A549 treated with AZD2906 at 1 μM for 4 hours (cell line): Measurements from ENCODE around the gene INTS15. TPM values are rescaled to one million over a fixed set of nuclear protein-coding genes. Genes with fewer than 3 reads are reported as not detected.

Experiments
- total RNA-seq: library from RNA; stranded (reverse); fragments of 200-300 nt; extraction: Qiagen RNA extraction; gene quantifications from 5 replicates; pipeline ENCODE4 v1.2.3, GENCODE V29; 2022

Gene INTS15
- total RNA-seq: 22.4 to 26.7 TPM (median 24.8 TPM) in 5 replicates

GRCh38 chr7:6589829-6590644, at the start of gene INTS15:
Gene INTS15 (plus strand): TSS chr7:6590021. CDS start chr7:6590284, 263 bp downstream.

DNA sequence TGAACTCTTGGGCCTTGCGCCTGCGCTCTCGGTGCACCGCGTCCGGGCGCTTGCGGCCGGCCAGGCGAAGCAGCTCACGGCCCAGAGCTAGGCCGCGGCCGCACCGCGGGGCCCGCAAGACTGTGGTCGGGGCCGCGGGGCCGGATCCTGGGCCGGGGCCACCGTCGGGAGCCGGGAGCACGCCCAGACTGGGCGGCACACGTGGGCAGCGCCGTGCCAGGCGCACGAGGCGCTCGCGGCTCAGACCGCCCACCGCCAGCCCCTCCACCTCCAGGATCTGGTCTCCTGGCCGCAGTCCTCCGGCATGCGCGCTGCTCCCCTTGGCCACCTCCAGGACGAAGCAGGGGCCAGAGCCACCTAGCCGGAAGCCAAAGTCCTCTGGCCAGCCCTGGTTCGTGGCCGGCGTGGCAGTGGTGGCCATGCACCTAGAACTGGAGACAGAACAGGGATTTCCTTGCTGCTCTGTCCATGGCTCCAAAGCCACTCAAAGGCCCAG, 38.8 kb upstream of the INTS15 start, which contains the start of gene GRID2IP:
GRID2IP (minus strand) TSS at position 446 of the 496 bp plus-strand sequence; CDS start at position 421, 25 bp downstream.

GRCh38 chr7:6577369-6578113, 12.3 kb upstream of the INTS15 start, which contains the start of gene ZDHHC4:
Gene ZDHHC4 (plus strand): TSS chr7:6577454. CDS start chr7:6580562, 3,108 bp downstream.

DNA sequence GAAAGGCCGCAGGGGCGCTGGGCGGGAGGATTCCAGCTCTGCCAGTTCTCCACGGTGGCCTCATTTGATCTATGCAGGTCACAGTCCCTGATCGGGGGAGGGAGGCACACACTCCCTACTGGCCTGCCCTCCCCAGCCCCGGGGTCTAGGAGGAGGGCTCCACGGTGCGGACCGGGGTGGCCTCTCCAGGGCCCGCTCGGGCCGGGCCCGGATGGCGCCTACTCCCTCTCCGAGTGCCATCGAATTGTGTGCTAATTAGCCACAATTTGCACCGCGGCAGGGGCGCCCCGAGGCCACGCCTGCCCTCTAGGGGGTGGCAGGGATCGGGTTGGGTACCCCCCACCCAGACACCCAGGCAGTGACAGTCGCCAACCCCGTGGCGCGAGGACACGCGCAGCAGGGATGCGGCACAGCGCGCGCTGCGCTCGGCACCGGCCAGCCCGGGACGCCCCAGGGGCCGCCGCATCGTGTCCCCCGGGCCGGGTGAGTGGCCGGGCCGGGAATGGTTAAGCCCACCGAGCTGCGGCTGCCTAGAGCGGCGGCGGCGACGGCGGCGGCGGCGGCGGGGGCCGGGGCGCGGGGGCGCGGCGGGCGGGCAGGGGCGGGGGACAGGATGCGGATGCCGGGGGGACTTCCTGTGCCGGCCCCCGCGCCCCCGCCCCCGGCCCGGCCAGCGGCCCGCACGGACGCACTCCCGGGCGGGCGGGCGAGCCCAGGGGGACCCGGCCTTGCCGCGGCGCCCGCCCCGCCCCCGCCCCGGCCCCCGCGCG, 25.3 kb downstream of the INTS15 start, which contains the start of gene ZNF853:
ZNF853 (plus strand) TSS at position 658 of the 770 bp plus-strand sequence. CDS start 565 bp downstream, outside the sequence.

GRCh38 chr7:6636741-6637543, 47.1 kb downstream of the INTS15 start, which contains the start of gene ZNF316:
Gene ZNF316 (plus strand): TSS chr7:6637318. CDS start chr7:6642410, 5,092 bp downstream.

Other genes with a start within 250 kb of the INTS15 start
- 13.2 to 17.3 TPM (median 15.8 TPM) in 5 replicates for gene FAM220A, start 241.1 kb upstream of the INTS15 start, total RNA-seq
- gene RAC1, start 215.5 kb upstream of the INTS15 start, total RNA-seq: 259 to 393 TPM (median 388 TPM) in 5 replicates
- gene DAGLB, start 142.1 kb upstream of the INTS15 start, total RNA-seq: 20.7 to 23.3 TPM (median 23.0 TPM) in 5 replicates
- 116 to 138 TPM (median 136 TPM) in 5 replicates for gene KDELR2, start 105.9 kb upstream of the INTS15 start, total RNA-seq
- gene GRID2IP, start 38.6 kb upstream of the INTS15 start, total RNA-seq: not detected in 5 replicates
- gene ZDHHC4, start 12.6 kb upstream of the INTS15 start, total RNA-seq: 47.2 to 51.2 TPM (median 49.6 TPM) in 5 replicates
- gene ZNF853, start 25.6 kb downstream of the INTS15 start, total RNA-seq: 1.9 to 2.8 TPM (median 2.5 TPM) in 5 replicates
- gene ZNF316, start 47.3 kb downstream of the INTS15 start, total RNA-seq: 8.4 to 14.7 TPM (median 13.3 TPM) in 5 replicates
- gene ZNF12, start 116.9 kb downstream of the INTS15 start, total RNA-seq: 8.9 to 11.9 TPM (median 10.5 TPM) in 5 replicates
- gene RSPH10B2, start 164.1 kb downstream of the INTS15 start, total RNA-seq: 0.06 to 0.08 TPM (median 0.07 TPM) in 3 of 5 replicates, not detected in the others
- gene CCZ1B, start 236.3 kb downstream of the INTS15 start, total RNA-seq: 17.3 to 31.9 TPM (median 22.8 TPM) in 5 replicates